Loucy (cell line): ENCODE measurements around the gene SYNE2.

Experiments used
- H2AFZ ChIP-seq: fragments of 200-600 bp; sonication (generic); 2 replicates; pipeline ENCODE4 v1.6.0; 2016; ENCODE audit warnings: antibody characterized with exemption, mild to moderate bottlenecking, low read length, moderate library complexity
- H3F3A ChIP-seq: fragments of 200-600 bp; 2 replicates; pipeline ENCODE4 v1.6.0; 2016; ENCODE audit warnings: antibody characterized with exemption, low read depth, mild to moderate bottlenecking
- H3K27me3 ChIP-seq: fragments of 200-600 bp; sonication (generic); 2 replicates; pipeline ENCODE4 v1.6.1; 2014; ENCODE audit warnings: low read length, mild to moderate bottlenecking; ENCODE audit not compliant: insufficient read depth, poor library complexity, severe bottlenecking
- H3K36me3 ChIP-seq: fragments of 200-600 bp; sonication (generic); 2 replicates; pipeline ENCODE4 v1.6.1; 2016; ENCODE audit warnings: low read length; ENCODE audit not compliant: insufficient read depth
- H3K4me1 ChIP-seq: fragments of 200-600 bp; sonication (generic); 2 replicates; pipeline ENCODE4 v1.5.1; 2014; ENCODE audit warnings: low read length, mild to moderate bottlenecking; ENCODE audit not compliant: insufficient read depth, poor library complexity, severe bottlenecking
- H3K4me2 ChIP-seq: fragments of 200-600 bp; sonication (generic); 2 replicates; pipeline ENCODE4 v1.6.0; 2014; ENCODE audit warnings: antibody characterized with exemption, low read length, low read depth, mild to moderate bottlenecking; ENCODE audit not compliant: poor library complexity, severe bottlenecking
- H3K4me3 ChIP-seq: fragments of 200-600 bp; sonication (generic); 2 replicates; pipeline ENCODE4 v1.5.1; 2014; ENCODE audit warnings: low read length, mild to moderate bottlenecking, mixed read lengths; ENCODE audit not compliant: poor library complexity, severe bottlenecking
- H3K79me2 ChIP-seq: fragments of 200-600 bp; sonication (generic); 2 replicates; pipeline ENCODE4 v1.6.1; 2014; ENCODE audit warnings: low read length; ENCODE audit not compliant: insufficient read depth
- H3K9ac ChIP-seq: fragments of 200-600 bp; sonication (generic); 2 replicates; pipeline ENCODE4 v1.6.0; 2014; ENCODE audit warnings: mild to moderate bottlenecking, low read depth, low read length, moderate library complexity; ENCODE audit not compliant: poor library complexity, severe bottlenecking
- H3K9me2 ChIP-seq: fragments of 200-600 bp; sonication (generic); replicated peaks from 2 replicates; pipeline ENCODE4 v1.6.1; 2016; ENCODE audit warnings: low read depth, low read length, mixed read lengths
- H3K9me3 ChIP-seq: fragments of 200-600 bp; sonication (generic); 2 replicates; pipeline ENCODE4 v1.6.1; 2014; ENCODE audit warnings: mild to moderate bottlenecking, antibody characterized with exemption, low read length, low read depth; ENCODE audit not compliant: insufficient read depth
- H4K20me1 ChIP-seq: fragments of 200-600 bp; sonication (generic); 2 replicates; pipeline ENCODE4 v1.6.0; 2014; ENCODE audit warnings: antibody characterized with exemption, low read length, mild to moderate bottlenecking; ENCODE audit not compliant: insufficient read depth, poor library complexity, severe bottlenecking
- EZH2phosphoT487 ChIP-seq: fragments of 200-600 bp; IDR thresholded peaks from 2 replicates; pipeline ENCODE4 v1.6.1; 2018; ENCODE audit warnings: antibody characterized with exemption, mild to moderate bottlenecking, moderate library complexity, borderline replicate concordance
- TF ChIP-seq, protein P1 (sequence below): fragments of 200-600 bp; sonication (generic); conservative IDR thresholded peaks from 2 replicates; pipeline ENCODE4 v1.5.1; 2014; ENCODE audit warnings: mild to moderate bottlenecking, antibody characterized with exemption, low read length

Gene SYNE2

GRCh38 chr14:63909984-63910383 is 57.2 kb downstream of the SYNE2 start:
- no peak overlapping the region for H3K9ac ChIP-seq
- H3F3A ChIP-seq: no peaks in the 10 kb centered on the region
- H3K9me2 ChIP-seq: no peaks in the 10 kb centered on the region
- no peaks in the 10 kb centered on the region for H4K20me1 ChIP-seq
- H3K79me2 ChIP-seq: peaks cover 15% of the 10 kb centered on the region; the same call in 1 of the 2 replicates
- H3K9me3 ChIP-seq: no peaks in the 10 kb centered on the region
- H3K4me1 ChIP-seq: peaks cover 7% of the 10 kb centered on the region
- no peaks in the 10 kb centered on the region for H3K27me3 ChIP-seq
- H3K4me3 ChIP-seq: no peak overlapping the region
- peaks cover 9% of the 10 kb centered on the region; the same call in 1 of the 2 replicates for H3K36me3 ChIP-seq
- no peak for TF ChIP-seq EZH2phosphoT487
- TF ChIP-seq, protein P1, sequence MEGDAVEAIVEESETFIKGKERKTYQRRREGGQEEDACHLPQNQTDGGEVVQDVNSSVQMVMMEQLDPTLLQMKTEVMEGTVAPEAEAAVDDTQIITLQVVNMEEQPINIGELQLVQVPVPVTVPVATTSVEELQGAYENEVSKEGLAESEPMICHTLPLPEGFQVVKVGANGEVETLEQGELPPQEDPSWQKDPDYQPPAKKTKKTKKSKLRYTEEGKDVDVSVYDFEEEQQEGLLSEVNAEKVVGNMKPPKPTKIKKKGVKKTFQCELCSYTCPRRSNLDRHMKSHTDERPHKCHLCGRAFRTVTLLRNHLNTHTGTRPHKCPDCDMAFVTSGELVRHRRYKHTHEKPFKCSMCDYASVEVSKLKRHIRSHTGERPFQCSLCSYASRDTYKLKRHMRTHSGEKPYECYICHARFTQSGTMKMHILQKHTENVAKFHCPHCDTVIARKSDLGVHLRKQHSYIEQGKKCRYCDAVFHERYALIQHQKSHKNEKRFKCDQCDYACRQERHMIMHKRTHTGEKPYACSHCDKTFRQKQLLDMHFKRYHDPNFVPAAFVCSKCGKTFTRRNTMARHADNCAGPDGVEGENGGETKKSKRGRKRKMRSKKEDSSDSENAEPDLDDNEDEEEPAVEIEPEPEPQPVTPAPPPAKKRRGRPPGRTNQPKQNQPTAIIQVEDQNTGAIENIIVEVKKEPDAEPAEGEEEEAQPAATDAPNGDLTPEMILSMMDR: no peak
- H2AFZ ChIP-seq: no peak overlapping the region
- no peak overlapping the region for H3K4me2 ChIP-seq

GRCh38 chr14:63910583-63911363 is 58.0 kb downstream of the SYNE2 start:
- Histone ChIP-seq H3K4me2 (no peak overlapping the region), H3K79me2 (peaks cover 15% of the 10 kb centered on the region; the same call in 1 of the 2 replicates), H3K9me3 (no peaks in the 10 kb centered on the region), H3K9ac (no peak overlapping the region), H3F3A (no peaks in the 10 kb centered on the region), H3K9me2 (no peaks in the 10 kb centered on the region), H3K4me3 (no peak overlapping the region), H3K27me3 (no peaks in the 10 kb centered on the region), H2AFZ (no peak overlapping the region), H3K36me3 (peaks cover 9% of the 10 kb centered on the region; the same call in 1 of the 2 replicates), H3K4me1 (peaks cover 7% of the 10 kb centered on the region), H4K20me1 (no peaks in the 10 kb centered on the region)
- TF ChIP-seq, protein P1: no peak
- no peak for TF ChIP-seq EZH2phosphoT487

DNA sequence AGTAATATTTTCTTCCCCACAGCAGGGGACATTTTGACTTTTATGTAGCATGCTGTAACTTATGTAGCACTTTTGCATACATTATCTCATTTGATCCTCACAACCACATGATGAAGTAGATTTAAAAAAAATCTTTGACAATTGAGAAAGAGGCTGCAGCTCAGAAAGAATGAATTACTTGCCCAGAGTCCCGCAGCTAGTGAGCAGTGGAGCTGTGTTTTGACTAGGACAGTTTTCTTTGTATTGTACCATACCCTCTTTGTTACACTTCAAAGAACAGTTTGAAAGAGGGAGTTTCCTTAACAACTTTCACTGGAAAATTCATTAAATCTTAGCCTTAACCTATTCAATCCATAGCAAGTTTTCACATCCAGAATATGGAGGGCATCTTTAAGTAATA is 58.6 kb downstream of the SYNE2 start:
- Histone ChIP-seq H3K27me3 (no peaks in the 10 kb centered on the region), H2AFZ (no peak overlapping the region), H3K4me2 (no peak overlapping the region), H3F3A (no peaks in the 10 kb centered on the region), H3K9ac (no peak overlapping the region), H3K9me2 (no peaks in the 10 kb centered on the region), H3K9me3 (no peaks in the 10 kb centered on the region), H4K20me1 (no peaks in the 10 kb centered on the region), H3K79me2 (peaks cover 14% of the 10 kb centered on the region; the same call in 1 of the 2 replicates), H3K36me3 (peaks cover 9% of the 10 kb centered on the region; the same call in 1 of the 2 replicates), H3K4me1 (peaks cover 7% of the 10 kb centered on the region), H3K4me3 (no peak overlapping the region)
- no peak for TF ChIP-seq EZH2phosphoT487
- TF ChIP-seq, protein P1: no peak
